ENCODE results near the gene OCIAD1. TPM values are rescaled to one million over a fixed set of nuclear protein-coding genes. Genes with fewer than 3 reads are reported as not detected.

OCIAD1 gene
- total and polyA plus RNA-seq, 10 of the 15 experiments (the other 5 are each of a cell fraction or from before 2014, with no cell fraction given), result 89.1 to 196 (median 136) TPM

- TF ChIP-seq STAT3 (IDR thresholded peaks at IDR 0.05; ENCODE audit: low read depth, low read length), result no peak
- TF ChIP-seq NR2C1 (IDR thresholded peaks at IDR 0.05), result no peak
- no peak for TF ChIP-seq EGR1 (IDR thresholded peaks at IDR 0.05; ENCODE audit: borderline replicate concordance in 1 of 2, low read depth in 2 of 2, low read length in 2 of 2)
- no peak for TF ChIP-seq TCF3 (IDR thresholded peaks at IDR 0.05; ENCODE audit: borderline replicate concordance, insufficient read depth, low read depth, low read length)
- TF ChIP-seq MTA2 (IDR thresholded peaks at IDR 0.05; ENCODE audit: low read depth), result no peak
- no peaks in the 10 kb centered on the region for H3K27me3 ChIP-seq (replicated peaks in 1 of 2; ENCODE audit: control insufficient read depth in 2 of 2, insufficient read depth in 2 of 2, low read length in 1 of 2)
- ChIA-PET SMC1A (ENCODE audit: uncharacterized antibody, unreplicated experiment) (interaction anchor here (0.5 to 0.9 kb wide), 2 partner anchors 50 to 91 kb away, joined by 3 read pairs; no protein-coding TSS in a partner anchor), CTCF (interaction anchor here (3.8 kb wide), 1 partner anchor 326 kb away, joined by 23 read pairs; no protein-coding TSS in a partner anchor), RAD21 (ENCODE audit: unreplicated experiment) (no interaction called here), POLR2A (no interaction called here)
- H2AFZ ChIP-seq (ENCODE audit: control insufficient read depth, low read depth, low read length), result no peak overlapping the region
- H3K4me3 ChIP-seq, result no peak overlapping the region
- no peak for DNase-seq (ENCODE audit: low read depth, low spot score)
- H3K9ac ChIP-seq (ENCODE audit: control insufficient read depth, insufficient read depth, low read length), result no peak overlapping the region
- no peak for FAIRE-seq
- peaks cover 5% of the 10 kb centered on the region for H3K79me2 ChIP-seq (ENCODE audit: control insufficient read depth, insufficient read depth, low read length)
- H3K9me3 ChIP-seq (replicated peaks; ENCODE audit: control insufficient read depth, insufficient read depth, low read length), result no peaks in the 10 kb centered on the region
- BruUV-seq (replicated peaks), result no TSS peak
- 0 out of 2 replicates have a peak, but pooled peaks cover 4% of the 10 kb centered on the region for H3K4me1 ChIP-seq (ENCODE audit: control insufficient read depth, insufficient read depth, low read length)
- in situ Hi-C loops (cut with MboI), result no loop called here
- no peak for ATAC-seq
- 94% methylated on average over 3 of the region's 3 CpGs for WGBS (ENCODE audit: insufficient coverage, insufficient replicate concordance, low lambda C conversion rate, missing lambda C conversion rate)
- peaks cover 0 to 9% of the 10 kb centered on the region in 2 experiments; a peak in 1 of 4 replicates for H3K36me3 ChIP-seq (ENCODE audit: control insufficient read depth in 2 of 2, insufficient read depth in 2 of 2, low read length in 1 of 2)
- intact Hi-C loops (cut with micrococcal nuclease; ENCODE audit: unreplicated experiment), result loop anchor here (5.0 kb wide), 1 partner anchor 222 kb away; no protein-coding TSS in a partner anchor
- H3K4me2 ChIP-seq (ENCODE audit: control insufficient read depth, insufficient read depth), result no peak overlapping the region; the same call in 1 of the 2 replicates
- no peaks in the 10 kb centered on the region for H4K20me1 ChIP-seq (ENCODE audit: control insufficient read depth, insufficient read depth)
- no peak overlapping the region for H3K27ac ChIP-seq (ENCODE audit: control insufficient read depth, insufficient read depth)
Measured at GRCh38 chr4:48904541-48905142, 73.8 kb downstream of the OCIAD1 start.

Measured in GM12878 (cell line).